Measurements from ENCODE around the gene NEDD8.

GRCh38 chr14:24228902-24229301 lies 3.3 kb downstream of the NEDD8 start:
- TF ChIP-seq CTCF (IDR thresholded peaks at IDR 0.05) (no peak), POLR2A (IDR thresholded peaks at IDR 0.05) (no peak)

All from testis (tissue), 2 donors.